ENCODE measurements around the gene NOL4.

The NOL4 gene

GRCh38 chr18:34222307-34223163, 2.2 kb downstream of the NOL4 start:
- TF ChIP-seq CTCF (IDR thresholded peaks at IDR 0.05; ENCODE audit: insufficient read depth, low read length, poor library complexity, severe bottlenecking) = no peak

GRCh38 chr18:34221971-34222306, 2.8 kb downstream of the NOL4 start:
- peak overlapping the region; percentile 62 for H3K4me3 ChIP-seq (replicated peaks; ENCODE audit: low read depth, low read length)
- no peaks in the 10 kb centered on the region for H3K27me3 ChIP-seq (replicated peaks; ENCODE audit: control insufficient read depth, insufficient read depth, low read length)
- H3K36me3 ChIP-seq (ENCODE audit: control insufficient read depth, insufficient read depth, low read length) = no peaks in the 10 kb centered on the region
- DNase-seq (ENCODE audit: extremely low read depth, insufficient read length) = no peak
- no peak for TF ChIP-seq CTCF (IDR thresholded peaks at IDR 0.05; ENCODE audit: insufficient read depth, low read length, poor library complexity, severe bottlenecking)

More at GRCh38 chr18:34222307-34223163, 2.2 kb downstream of the NOL4 start:
- peak overlapping the region; percentile 62 for H3K4me3 ChIP-seq (replicated peaks; ENCODE audit: low read depth, low read length)
- no peaks in the 10 kb centered on the region for H3K36me3 ChIP-seq (ENCODE audit: control insufficient read depth, insufficient read depth, low read length)
- DNase-seq (ENCODE audit: extremely low read depth, insufficient read length) = peak; percentile 79
- no peaks in the 10 kb centered on the region for H3K27me3 ChIP-seq (replicated peaks; ENCODE audit: control insufficient read depth, insufficient read depth, low read length)

- TF ChIP-seq CTCF (IDR thresholded peaks at IDR 0.05; ENCODE audit: insufficient read depth, low read length, poor library complexity, severe bottlenecking) = no peak
- no peaks in the 10 kb centered on the region for H3K27me3 ChIP-seq (replicated peaks; ENCODE audit: control insufficient read depth, insufficient read depth, low read length)
- no peaks in the 10 kb centered on the region for H3K36me3 ChIP-seq (ENCODE audit: control insufficient read depth, insufficient read depth, low read length)
- no peak overlapping the region for H3K4me3 ChIP-seq (replicated peaks; ENCODE audit: low read depth, low read length)
- DNase-seq (ENCODE audit: extremely low read depth, insufficient read length) = no peak
Measured at GRCh38 chr18:34220081-34220815, 4.5 kb downstream of the NOL4 start.

- no peak for DNase-seq (ENCODE audit: extremely low read depth, insufficient read length)
- H3K4me3 ChIP-seq (replicated peaks; ENCODE audit: low read depth, low read length) = no peak overlapping the region
- H3K36me3 ChIP-seq (ENCODE audit: control insufficient read depth, insufficient read depth, low read length) = no peaks in the 10 kb centered on the region
- no peaks in the 10 kb centered on the region for H3K27me3 ChIP-seq (replicated peaks; ENCODE audit: control insufficient read depth, insufficient read depth, low read length)
- no peak for TF ChIP-seq CTCF (IDR thresholded peaks at IDR 0.05; ENCODE audit: insufficient read depth, low read length, poor library complexity, severe bottlenecking)
Measured at GRCh38 chr18:34219651-34220050, 5.1 kb downstream of the NOL4 start.

GRCh38 chr18:34212511-34212910, 12.2 kb downstream of the NOL4 start:
- TF ChIP-seq CTCF (IDR thresholded peaks at IDR 0.05; ENCODE audit: insufficient read depth, low read length, poor library complexity, severe bottlenecking) = no peak
- Histone ChIP-seq H3K4me3 (replicated peaks; ENCODE audit: low read depth, low read length) (no peak overlapping the region), H3K27me3 (replicated peaks; ENCODE audit: control insufficient read depth, insufficient read depth, low read length) (no peaks in the 10 kb centered on the region), H3K36me3 (ENCODE audit: control insufficient read depth, insufficient read depth, low read length) (no peaks in the 10 kb centered on the region)
- no peak for DNase-seq (ENCODE audit: extremely low read depth, insufficient read length)
